Keratinocyte (primary cell): ENCODE results near the gene SWSAP1.

Source experiments
- EZH2 ChIP-seq: IDR thresholded peaks from one replicate; pipeline ENCODE4 v1.6.1; 2012; ENCODE audit warnings: inconsistent platforms, mild to moderate bottlenecking, low read length, moderate library complexity
- TF ChIP-seq, protein P1 (sequence below), 3 experiments: IDR thresholded peaks in 1 of 3; conservative IDR thresholded peaks in 1 of 3; optimal IDR thresholded peaks in 1 of 3; 2 replicates in 2 of 3; 3 replicates in 1 of 3; pipeline versions ENCODE3 to v1.5.1; 2011; ENCODE audit warnings: low read length in 3 of 3, mild to moderate bottlenecking in 3 of 3, moderate library complexity in 2 of 3, control low read depth in 1 of 3, inconsistent platforms in 1 of 3; ENCODE audit not compliant: insufficient read depth in 2 of 3; ENCODE audit errors: extremely low read depth in 1 of 3

DNA sequence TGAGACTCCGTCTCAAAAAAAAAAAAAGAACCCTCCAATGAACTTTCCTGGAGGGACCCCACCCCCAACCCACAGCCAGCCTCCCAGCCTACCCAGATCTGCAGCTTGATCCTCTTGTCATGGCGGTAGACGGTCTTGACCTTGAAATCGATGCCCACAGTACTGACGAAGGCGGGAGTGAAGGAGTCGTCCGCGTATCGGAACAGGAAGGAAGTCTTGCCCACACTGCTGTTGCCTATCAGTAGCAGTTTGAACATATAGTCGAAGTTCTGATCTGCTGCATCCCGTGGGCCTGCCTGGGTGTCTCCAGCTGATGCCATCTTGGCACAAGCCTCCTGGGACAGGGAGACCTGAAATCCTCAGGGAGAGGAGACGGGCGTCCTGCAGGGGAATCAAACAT, 37.4 kb upstream of the SWSAP1 start:
- TF ChIP-seq, protein P1, sequence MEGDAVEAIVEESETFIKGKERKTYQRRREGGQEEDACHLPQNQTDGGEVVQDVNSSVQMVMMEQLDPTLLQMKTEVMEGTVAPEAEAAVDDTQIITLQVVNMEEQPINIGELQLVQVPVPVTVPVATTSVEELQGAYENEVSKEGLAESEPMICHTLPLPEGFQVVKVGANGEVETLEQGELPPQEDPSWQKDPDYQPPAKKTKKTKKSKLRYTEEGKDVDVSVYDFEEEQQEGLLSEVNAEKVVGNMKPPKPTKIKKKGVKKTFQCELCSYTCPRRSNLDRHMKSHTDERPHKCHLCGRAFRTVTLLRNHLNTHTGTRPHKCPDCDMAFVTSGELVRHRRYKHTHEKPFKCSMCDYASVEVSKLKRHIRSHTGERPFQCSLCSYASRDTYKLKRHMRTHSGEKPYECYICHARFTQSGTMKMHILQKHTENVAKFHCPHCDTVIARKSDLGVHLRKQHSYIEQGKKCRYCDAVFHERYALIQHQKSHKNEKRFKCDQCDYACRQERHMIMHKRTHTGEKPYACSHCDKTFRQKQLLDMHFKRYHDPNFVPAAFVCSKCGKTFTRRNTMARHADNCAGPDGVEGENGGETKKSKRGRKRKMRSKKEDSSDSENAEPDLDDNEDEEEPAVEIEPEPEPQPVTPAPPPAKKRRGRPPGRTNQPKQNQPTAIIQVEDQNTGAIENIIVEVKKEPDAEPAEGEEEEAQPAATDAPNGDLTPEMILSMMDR (optimal IDR thresholded peaks at IDR 0.05 in 1 of 3, IDR thresholded peaks at IDR 0.05 in 1 of 3, conservative IDR thresholded peaks at IDR 0.05 in 1 of 3; ENCODE audit: extremely low read depth in 1 of 3, insufficient read depth in 2 of 3, low read length in 3 of 3), result no peak
- no peak for TF ChIP-seq EZH2
